Activated CD8-positive, alpha-beta memory T cell treated with anti-CD3 and anti-CD28 coated beads for 4 hours (primary cell): ENCODE data around the gene PZP.

ENCODE experiments used
- DNase-seq, 2 donors: peaks; one replicate each; pipeline ENCODE4 v3.0.0-alpha.2; 2020; ENCODE audit warnings: low read depth in 2 of 2

The PZP gene

GRCh38 chr12:9124383-9125031, 83.7 kb downstream of the PZP start:
- no peak for DNase-seq

DNA sequence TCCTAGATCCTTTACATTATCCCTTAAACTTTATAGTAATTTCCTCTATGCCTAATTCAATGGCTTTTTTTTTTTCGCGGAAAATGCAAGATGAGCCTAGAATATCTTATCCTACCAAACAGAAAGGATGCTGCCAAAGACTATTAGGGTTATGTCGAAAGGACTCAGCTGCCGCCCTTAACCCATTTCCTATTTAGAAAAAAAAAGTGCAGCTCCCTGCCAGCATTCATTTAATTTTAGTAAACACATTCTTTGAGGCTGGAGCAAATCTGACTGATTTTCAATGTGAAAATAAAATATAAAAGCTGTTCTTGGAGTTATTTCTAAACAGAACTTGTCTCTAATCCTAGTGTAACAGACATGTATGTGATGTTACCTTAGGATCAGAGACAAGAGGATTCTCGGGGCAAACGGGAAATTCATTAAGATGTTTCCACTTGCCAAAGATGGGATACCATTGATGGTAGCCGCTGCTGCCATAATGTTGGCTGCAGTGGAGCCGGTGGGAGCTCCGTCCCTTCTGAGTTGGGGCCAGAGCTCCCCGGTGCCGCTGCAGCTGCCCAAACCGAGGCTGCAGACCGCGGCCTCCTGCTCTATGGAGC, 84.3 kb downstream of the PZP start:
- DNase-seq: no peak

- DNase-seq: no peak
Measured at GRCh38 chr12:9122091-9122609, 86.0 kb downstream of the PZP start.

DNA sequence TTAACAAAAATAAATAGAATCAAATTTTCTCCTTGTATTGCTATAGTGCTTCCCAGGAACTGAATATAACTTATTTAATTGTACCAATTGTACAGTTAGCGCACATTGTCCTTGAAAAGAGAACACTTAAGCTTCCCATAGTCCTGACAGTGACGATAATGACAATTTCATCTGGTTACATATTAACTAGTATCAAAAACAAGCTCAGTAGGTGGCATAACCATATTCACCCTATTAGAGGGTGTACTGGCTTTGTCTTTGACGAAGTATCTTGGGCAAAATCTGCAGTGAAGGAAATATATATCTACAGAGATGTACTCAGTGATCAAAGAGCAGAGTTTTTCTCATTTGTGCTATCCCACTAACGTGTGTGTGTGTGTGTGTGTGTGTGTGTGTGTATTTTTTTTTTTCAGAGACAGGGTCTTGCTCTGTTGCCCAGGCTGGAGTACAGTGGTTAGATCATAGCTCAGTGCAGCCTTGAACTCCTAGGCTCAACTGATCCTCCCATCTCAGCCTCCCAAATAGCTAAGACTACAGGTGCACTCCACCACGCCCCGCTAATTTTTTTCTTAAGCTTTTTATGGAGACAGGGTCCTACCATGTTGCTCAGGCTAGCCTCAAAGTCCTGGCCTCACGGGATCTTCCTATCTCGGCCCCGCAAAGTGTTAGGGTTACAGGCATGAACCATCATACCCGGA, 87.6 kb downstream of the PZP start:
- DNase-seq: no peak

GRCh38 chr12:9118158-9118557, 90.0 kb downstream of the PZP start:
- no peak for DNase-seq

GRCh38 chr12:9115731-9116559, 92.2 kb downstream of the PZP start, which contains the start of gene A2M:
Gene A2M (minus strand): TSS chr12:9115919. CDS start chr12:9115849, 70 bp downstream.
- no peak for DNase-seq

DNA sequence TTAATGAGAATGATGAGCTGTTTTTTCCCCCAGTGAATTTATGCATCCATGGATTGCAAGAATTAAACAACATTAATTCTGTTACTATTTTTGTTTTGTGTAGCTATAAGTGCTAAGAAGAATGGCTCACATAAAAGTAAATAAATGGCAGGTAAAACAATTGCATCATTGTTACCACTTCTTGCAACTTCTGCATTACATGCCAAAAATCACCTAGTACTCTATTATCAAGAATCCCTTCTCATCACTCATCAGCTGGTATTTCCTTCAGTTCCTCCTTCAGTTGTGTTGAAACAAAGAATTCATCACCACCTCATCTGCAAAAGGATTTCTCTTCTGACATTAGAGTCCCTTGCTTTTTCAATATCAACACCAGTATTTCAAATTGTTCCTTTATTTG, 93.2 kb downstream of the PZP start:
- no peak for DNase-seq

GRCh38 chr12:9113987-9114309, 94.2 kb downstream of the PZP start:
- no peak for DNase-seq

- no peak for DNase-seq
Measured at GRCh38 chr12:9113296-9113986, 94.8 kb downstream of the PZP start.

GRCh38 chr12:9112076-9112853, 95.9 kb downstream of the PZP start:
- DNase-seq: no peak

DNA sequence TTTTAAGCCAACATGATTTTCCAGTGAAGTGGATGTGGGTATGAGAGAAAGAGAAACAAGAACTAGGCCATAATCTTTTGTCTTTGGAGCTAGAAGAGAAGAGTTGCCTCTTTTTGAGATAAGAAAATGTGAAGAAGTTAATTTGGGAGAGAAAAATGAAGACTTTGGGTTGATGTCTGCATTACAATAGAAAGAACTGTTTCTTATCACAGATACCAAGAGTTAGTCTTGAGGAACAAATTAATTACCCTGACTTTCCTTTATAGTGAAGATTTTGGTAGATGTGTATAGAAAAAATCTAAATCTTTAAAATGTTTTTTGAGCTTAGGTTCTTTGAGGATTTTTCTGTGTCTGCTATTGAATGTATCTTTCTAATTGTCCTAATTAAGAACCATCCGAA, 96.7 kb downstream of the PZP start:
- no peak for DNase-seq

- DNase-seq: no peak
Measured at GRCh38 chr12:9109737-9110491, 98.3 kb downstream of the PZP start.

- DNase-seq: no peak
Measured at GRCh38 chr12:9109213-9109522, 99.0 kb downstream of the PZP start.

DNA sequence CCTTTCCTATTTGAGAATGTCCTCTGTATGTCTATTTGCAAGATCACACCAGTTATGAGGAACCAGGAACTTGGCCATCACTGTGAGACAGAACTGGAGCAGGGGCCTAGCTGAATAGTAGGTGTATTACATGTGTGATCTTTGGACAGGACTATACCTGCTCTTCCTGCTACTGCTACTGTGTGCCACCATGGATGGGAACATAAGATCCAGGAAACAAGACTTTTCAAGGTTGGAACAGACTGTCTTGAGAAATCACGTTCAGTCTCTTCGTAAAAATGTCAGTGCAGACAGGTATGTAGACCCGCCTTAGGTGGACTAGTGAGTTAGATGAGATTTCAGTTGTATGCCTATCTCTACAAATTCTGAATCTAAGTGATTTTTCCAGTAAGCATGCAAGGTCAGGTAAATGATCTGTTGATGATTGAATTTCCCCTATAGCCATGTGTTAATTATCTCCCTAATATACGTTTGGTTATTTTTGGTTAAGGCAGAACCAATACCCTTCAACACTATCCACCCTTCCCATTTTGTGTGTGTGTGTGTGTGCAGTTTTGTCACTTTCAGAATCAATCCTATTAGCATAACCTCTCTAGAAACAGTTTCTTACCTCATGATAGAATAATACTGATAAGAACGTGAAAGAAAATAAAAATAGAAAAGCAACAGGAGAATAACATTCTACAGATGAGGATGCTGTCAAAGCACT, 99.5 kb downstream of the PZP start:
- DNase-seq: no peak

- no peak for DNase-seq
Measured at GRCh38 chr12:9107542-9107873, 100.7 kb downstream of the PZP start.

GRCh38 chr12:9106610-9107541, 101.3 kb downstream of the PZP start:
- DNase-seq: no peak

GRCh38 chr12:9106067-9106466, 102.1 kb downstream of the PZP start:
- no peak for DNase-seq

DNA sequence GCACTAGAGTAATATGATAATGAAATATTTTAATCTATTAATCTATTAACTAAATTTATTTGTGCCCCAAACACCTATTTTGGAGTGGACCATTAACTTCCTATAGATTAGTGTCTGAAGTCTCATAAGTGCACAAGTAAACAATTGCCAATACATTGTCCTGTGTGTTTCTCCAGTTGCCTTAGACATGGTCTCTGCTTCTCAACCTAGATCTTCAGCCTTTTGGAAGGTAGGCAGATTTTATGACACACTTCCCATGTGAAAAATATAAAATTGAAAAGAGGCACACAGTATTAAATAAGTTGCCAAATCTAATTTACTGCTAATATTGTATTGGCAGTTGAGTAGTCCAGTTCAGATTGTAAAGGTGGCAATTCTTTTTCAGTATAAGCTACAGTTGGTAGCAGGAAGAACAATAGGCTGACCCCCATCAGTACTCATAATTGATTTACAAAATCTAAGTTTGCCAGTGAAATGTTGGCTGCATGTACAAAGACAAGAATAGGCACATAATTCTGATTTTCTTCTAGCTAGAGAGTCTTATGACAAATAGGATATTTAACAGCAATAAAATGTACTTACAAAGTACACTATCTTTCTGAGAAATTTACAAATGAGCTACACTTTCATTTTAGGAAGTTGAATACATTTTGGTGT, 103.3 kb downstream of the PZP start:
- DNase-seq: no peak
